K562 (cell line): Measurements from ENCODE around the gene ANKRD16. TPM values are rescaled to one million over a fixed set of nuclear protein-coding genes. Genes with fewer than 3 reads are reported as not detected.

Source experiments
- ATAC-seq: fragments of 200-7000 bp; cut with Tn5 transposase; 3 replicates; pipeline ENCODE4 v1.9.1; 2020; ENCODE audit warnings: moderate library complexity
- BruUV-seq: library from RNA; stranded (reverse); fragments of 400-500 nt; replicated peaks from 2 replicates; lab custom pipeline; 2021; lab: Mats Ljungman, UMichigan
- CTCF ChIA-PET: fragments of 300-600 bp; formaldehyde crosslinking; extraction: SDS; loops from one replicate; lab custom pipeline; 2021; ENCODE audit warnings: low intra/inter-chr PET ratio; lab: Yijun Ruan, JAX
- POLR2A ChIA-PET: fragments of 300-600, 350-650 bp; sonication (Branson Sonifier 250); formaldehyde crosslinking; extraction: SDS; loops from one replicate; lab custom pipeline; 2021; ENCODE audit warnings: antibody characterized with exemption, inconsistent platforms; lab: Yijun Ruan, JAX
- DNase-seq, 4 experiments: peaks; one replicate each; pipeline versions ENCODE4 v3.0.0 to v3.0.0-alpha.2; 2011 to 2018; ENCODE audit warnings: low spot score in 3 of 4, mixed read lengths in 3 of 4; ENCODE audit errors: extremely low read depth in 1 of 4
- FAIRE-seq: peaks from 2 replicates; lab custom pipeline; 2011; peaks lifted over from hg19 to GRCh38; lab: Jason Lieb, UNC
- H2AFZ ChIP-seq: 2 replicates; pipeline ENCODE4 v1.6.0; 2011; ENCODE audit warnings: low read depth, low read length, control low read depth, inconsistent platforms
- H3K27ac ChIP-seq: fragments of 200-600 bp; 3 replicates; pipeline ENCODE4 v1.8.0; 2011; ENCODE audit warnings: low read depth, mild to moderate bottlenecking, control low read depth, inconsistent platforms, low read length, moderate library complexity, mixed read lengths; ENCODE audit errors: extremely low read depth
- H3K27me3 ChIP-seq, 2 experiments: fragments of 300-600 bp in 1 of 2; 2 replicates in 1 of 2; 3 replicates in 1 of 2; pipeline versions ENCODE4 v1.6.0 to v1.8.0; 2011; ENCODE audit warnings: inconsistent platforms in 2 of 2, low read length in 2 of 2, mild to moderate bottlenecking in 1 of 2, mixed read lengths in 1 of 2, moderate library complexity in 1 of 2; ENCODE audit not compliant: control insufficient read depth in 2 of 2, insufficient read depth in 2 of 2
- H3K36me3 ChIP-seq: fragments of 300-600 bp; 3 replicates; pipeline ENCODE4 v1.8.0; 2011; ENCODE audit warnings: mild to moderate bottlenecking, low read length, inconsistent platforms; ENCODE audit not compliant: control insufficient read depth, insufficient read depth
- H3K4me1 ChIP-seq, 2 experiments: fragments of 200-600 bp in 1 of 2; replicated peaks in 1 of 2; 2 replicates in 1 of 2; 3 replicates in 1 of 2; pipeline versions ENCODE4 v1.5.1 to v1.8.0; 2011; ENCODE audit warnings: inconsistent platforms in 2 of 2, low read length in 2 of 2, mild to moderate bottlenecking in 1 of 2, mixed read lengths in 1 of 2, moderate library complexity in 1 of 2; ENCODE audit not compliant: control insufficient read depth in 2 of 2, insufficient read depth in 2 of 2
- H3K4me2 ChIP-seq: 2 replicates; pipeline ENCODE4 v1.6.1; 2011; ENCODE audit warnings: low read length, control low read depth, inconsistent platforms, mixed read lengths; ENCODE audit not compliant: insufficient read depth
- H3K4me3 ChIP-seq: fragments of 200-600 bp; sonication (generic), shearing (Covaris generic); 2 replicates; pipeline ENCODE4 v1.5.1; 2016; ENCODE audit warnings: control low read depth, inconsistent platforms
- H3K79me2 ChIP-seq: fragments of 200-600 bp; 3 replicates; pipeline ENCODE4 v1.8.0; 2011; ENCODE audit warnings: low read length, inconsistent platforms; ENCODE audit not compliant: control insufficient read depth, insufficient read depth
- H3K9ac ChIP-seq, 2 experiments: 2 replicates each; pipeline versions ENCODE4 v1.6.0 to v1.6.1; 2011; ENCODE audit warnings: low read depth in 2 of 2, low read length in 2 of 2, control low read depth in 1 of 2, inconsistent platforms in 1 of 2, mild to moderate bottlenecking in 1 of 2, mixed read lengths in 1 of 2; ENCODE audit not compliant: insufficient read depth in 1 of 2
- H3K9me1 ChIP-seq: one replicate; pipeline ENCODE4 v1.6.0; 2011; ENCODE audit warnings: inconsistent platforms, mild to moderate bottlenecking, low read length, moderate library complexity; ENCODE audit not compliant: control insufficient read depth, insufficient read depth
- H3K9me3 ChIP-seq: replicated peaks from 2 replicates; pipeline ENCODE4 v1.5.1; 2011; ENCODE audit warnings: low read depth, low read length, inconsistent platforms; ENCODE audit not compliant: control insufficient read depth, insufficient read depth
- H4K20me1 ChIP-seq: replicated peaks from 2 replicates; pipeline ENCODE4 v1.6.1; 2011; ENCODE audit warnings: low read length, inconsistent platforms, mixed read lengths; ENCODE audit not compliant: control insufficient read depth, insufficient read depth
- ATF6 ChIP-seq: sonication (generic); formaldehyde crosslinking; IDR thresholded peaks from 2 replicates; pipeline ENCODE4 v1.4.0; 2020; ENCODE audit warnings: mild to moderate bottlenecking, missing genetic modification reagents
- BCL6 ChIP-seq: fragments of 250-450 bp; sonication (Bioruptor Pico); IDR thresholded peaks from 2 replicates; pipeline ENCODE4 v1.4.0; 2020
- BDP1 ChIP-seq: IDR thresholded peaks from 3 replicates; pipeline ENCODE4 v1.6.1; 2011; ENCODE audit not compliant: insufficient read length, insufficient read depth
- CHCHD3 ChIP-seq: fragments of 250-450 bp; sonication (Bioruptor Pico); IDR thresholded peaks from 2 replicates; pipeline ENCODE4 v2.1.2; 2022; ENCODE audit warnings: mild to moderate bottlenecking
- KAT7 ChIP-seq: sonication (generic); formaldehyde crosslinking; IDR thresholded peaks from 2 replicates; pipeline ENCODE4 v1.8.0; 2022; ENCODE audit warnings: missing genetic modification reagents, mild to moderate bottlenecking, borderline replicate concordance
- LARP7 ChIP-seq: fragments of 450-650 bp; IDR thresholded peaks from 2 replicates; pipeline ENCODE4 v1.6.1; 2016
- MCM2 ChIP-seq: fragments of 450-650 bp; IDR thresholded peaks from 2 replicates; pipeline ENCODE4 v1.6.1; 2017; ENCODE audit warnings: low read depth, mild to moderate bottlenecking
- MED1 ChIP-seq: sonication (generic); formaldehyde crosslinking; IDR thresholded peaks from 2 replicates; pipeline ENCODE4 v1.8.1; 2023; ENCODE audit warnings: missing genetic modification reagents, borderline replicate concordance
- NFIC ChIP-seq: fragments of 450-650 bp; IDR thresholded peaks from 2 replicates; pipeline ENCODE4 v1.6.1; 2017; ENCODE audit warnings: mild to moderate bottlenecking, inconsistent platforms
- NFRKB ChIP-seq: fragments of 450-650 bp; IDR thresholded peaks from 2 replicates; pipeline ENCODE4 v1.6.1; 2016; ENCODE audit warnings: low read depth
- NR2C2 ChIP-seq, 2 experiments: fragments of 200-800 bp in 1 of 2; sonication (Bioruptor generic) in 1 of 2; sonication (generic) in 1 of 2; formaldehyde crosslinking in 1 of 2; IDR thresholded peaks; 2 replicates each; pipeline versions ENCODE4 v1.6.1 to v1.8.0; 2016 to 2022; ENCODE audit warnings: mild to moderate bottlenecking in 1 of 2, missing compliant biosample characterization in 1 of 2, missing genetic modification characterization in 1 of 2, missing genetic modification reagents in 1 of 2
- PBX2 ChIP-seq, 2 experiments: IDR thresholded peaks in 1 of 2; conservative IDR thresholded peaks in 1 of 2; 2 replicates each; pipeline ENCODE4 v1.6.1; 2016; ENCODE audit warnings: low read depth in 2 of 2, mild to moderate bottlenecking in 1 of 2, missing compliant biosample characterization in 1 of 2, missing genetic modification characterization in 1 of 2, moderate library complexity in 1 of 2
- PHF8 ChIP-seq: fragments of 200-600 bp; sonication (generic); IDR thresholded peaks from 2 replicates; pipeline ENCODE4 v1.6.1; 2012; ENCODE audit warnings: mixed run types, mild to moderate bottlenecking, inconsistent platforms, low read length, moderate library complexity, borderline replicate concordance
- POLR3G ChIP-seq: IDR thresholded peaks from 2 replicates; pipeline ENCODE4 v1.6.1; 2011; ENCODE audit not compliant: insufficient read length, insufficient replicate concordance; ENCODE audit errors: extremely low read depth
- RB1 ChIP-seq: fragments of 450-650 bp; IDR thresholded peaks from 2 replicates; pipeline ENCODE4 v1.6.1; 2017; ENCODE audit warnings: low read depth, mild to moderate bottlenecking
- ZFP1 ChIP-seq: fragments of 450-650 bp; formaldehyde crosslinking; IDR thresholded peaks from 2 replicates; pipeline ENCODE4 v1.4.0; 2020; ENCODE audit warnings: mild to moderate bottlenecking, mixed read lengths
- ZNF431 ChIP-seq: sonication (generic); formaldehyde crosslinking; IDR thresholded peaks from 2 replicates; pipeline ENCODE4 v1.8.0; 2022; ENCODE audit warnings: mild to moderate bottlenecking, missing genetic modification reagents
- WGBS: fragments of 100-300 bp; shearing (Covaris generic); methylation state at CpG from one replicate; pipeline ENCODE4 v1.1.6; 2016; ENCODE audit warnings: low coverage, mixed read lengths; ENCODE audit not compliant: insufficient coverage; ENCODE audit errors: missing lambda C conversion rate; 5-methylcytosine and 5-hydroxymethylcytosine counted together
- in situ Hi-C: fragments of 300-500 bp; cut with MboI; formaldehyde crosslinking; loops from 4 replicates; pipeline ENCODE4 v1.15.0; 2018; ENCODE audit warnings: inconsistent platforms, mixed read lengths
- intact Hi-C: fragments of 100-400 bp; cut with micrococcal nuclease; formaldehyde crosslinking; loops from 2 replicates; pipeline ENCODE4 v1.14.2; 2022
- polyA plus RNA-seq, 8 experiments: library from polyadenylated mRNA; depleted of rRNA in 4 of 8; stranded (reverse) in 5 of 8; unstranded in 3 of 8; fragments of >200 nt; fragmentation: Nextera tagmentation in 2 of 8; fragmentation: Illumina TruSeq in 1 of 8; extraction: Ambion mirVana in 2 of 8; extraction: Trizol in 1 of 8; gene quantifications; 2 replicates each; pipeline versions ENCODE4 v1.2.1 to v1.2.3, GENCODE V29; 2011 to 2014; ENCODE audit warnings: inconsistent platforms in 1 of 8, missing spikeins in 1 of 8
- total RNA-seq, 7 experiments: library from RNA; depleted of rRNA in 6 of 7; stranded (reverse); fragments of >200 nt in 6 of 7; fragmentation: Illumina TruSeq in 2 of 7; extraction: Trizol in 2 of 7; gene quantifications; 2 replicates each; pipeline versions ENCODE4 v1.2.1 to v1.2.3, GENCODE V29; 2011 to 2021; ENCODE audit warnings: low replicate concordance in 1 of 7
- TF ChIP-seq, protein P1 (sequence below): fragments of 450-650 bp; IDR thresholded peaks from 2 replicates; pipeline ENCODE4 v1.6.1; 2016

Gene ANKRD16
- total and polyA plus RNA-seq, 9 of the 15 experiments (the other 6 are each of a cell fraction or from before 2014, with no cell fraction given) = 1.5 to 16.0 (median 9.5) TPM

GRCh38 chr10:5813091-5813340 is 76.7 kb downstream of the ANKRD16 start:
- in situ Hi-C loops = no loop called here
- FAIRE-seq (no peak), DNase-seq (no peak), ATAC-seq (peak; percentile 60)
- H3K9ac ChIP-seq = peak overlapping the region; percentile 97 to 98
- H3K4me3 ChIP-seq = peak overlapping the region; percentile 98
- H3K9me3 ChIP-seq = no peaks in the 10 kb centered on the region
- peak overlapping the region; percentile 98 for H3K27ac ChIP-seq
- H3K27me3 ChIP-seq = no peaks in the 10 kb centered on the region
- peaks cover 28% of the 10 kb centered on the region for H4K20me1 ChIP-seq
- BruUV-seq = no TSS peak
- peak overlapping the region; percentile 82 for H2AFZ ChIP-seq
- peaks cover 69% of the 10 kb centered on the region for H3K79me2 ChIP-seq
- 0% methylated on average over 15 of the region's 29 CpGs for whole genome bisulfite sequencing
- ChIA-PET POLR2A (interaction anchor here (0.6 to 3.4 kb wide), 16 partner anchors 9 to 789 kb away, joined by 3 to 19 read pairs (median 5); partner anchors contain the start of genes ANKRD16 and FBH1), CTCF (interaction anchor here (0.6 to 1.0 kb wide), 2 partner anchors 240 to 276 kb away, joined by 3 to 5 read pairs; partner anchors contain the start of gene RBM17)
- H3K4me2 ChIP-seq = peak overlapping the region; percentile 84; the same call in 1 of the 2 replicates
- peaks cover 31% of the 10 kb centered on the region; the same call in 2 of the 3 replicates for H3K36me3 ChIP-seq
- H3K4me1 ChIP-seq = peaks cover 12 to 27% of the 10 kb centered on the region in 2 experiments
- H3K9me1 ChIP-seq = no peaks in the 10 kb centered on the region
- intact Hi-C loops = loop anchor here (5.0 kb wide), 3 partner anchors 34 to 79 kb away; partner anchors contain the start of gene FBH1
- no peak for TF ChIP-seq ZNF431 (CRISPR knock-in tag)
- TF ChIP-seq MCM2 = no peak
- TF ChIP-seq MED1 (CRISPR knock-in tag) = 0 out of 2 replicates have a peak, but pooled peaks have one; percentile 91
- TF ChIP-seq NFRKB = peak; percentile 62; the same call in 1 of the 2 replicates
- no peak for TF ChIP-seq NR2C2 (CRISPR knock-in tag; IDR thresholded peaks at IDR 0.05)
- TF ChIP-seq NR2C2 (tag; IDR thresholded peaks at IDR 0.05) = no peak
- no peak for TF ChIP-seq POLR3G
- no peak; the same call in 1 of the 2 replicates for TF ChIP-seq NFIC
- no peak for TF ChIP-seq PBX2 (CRISPR knock-in tag; IDR thresholded peaks at IDR 0.05; ENCODE audit: low read depth)
- no peak for TF ChIP-seq PBX2 (tag; conservative IDR thresholded peaks at IDR 0.05; ENCODE audit: low read depth)
- no peak for TF ChIP-seq ZFP1 (CRISPR knock-in tag)
- TF ChIP-seq RB1 = peak; percentile 9
- no peak for TF ChIP-seq BDP1
- peak; percentile 93 for TF ChIP-seq PHF8
- TF ChIP-seq BCL6 (CRISPR knock-in tag) = no peak
- peak; percentile 93; the same call in 1 of the 2 replicates for TF ChIP-seq ATF6 (CRISPR knock-in tag)
- TF ChIP-seq, protein P1, sequence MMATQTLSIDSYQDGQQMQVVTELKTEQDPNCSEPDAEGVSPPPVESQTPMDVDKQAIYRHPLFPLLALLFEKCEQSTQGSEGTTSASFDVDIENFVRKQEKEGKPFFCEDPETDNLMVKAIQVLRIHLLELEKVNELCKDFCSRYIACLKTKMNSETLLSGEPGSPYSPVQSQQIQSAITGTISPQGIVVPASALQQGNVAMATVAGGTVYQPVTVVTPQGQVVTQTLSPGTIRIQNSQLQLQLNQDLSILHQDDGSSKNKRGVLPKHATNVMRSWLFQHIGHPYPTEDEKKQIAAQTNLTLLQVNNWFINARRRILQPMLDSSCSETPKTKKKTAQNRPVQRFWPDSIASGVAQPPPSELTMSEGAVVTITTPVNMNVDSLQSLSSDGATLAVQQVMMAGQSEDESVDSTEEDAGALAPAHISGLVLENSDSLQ = no peak
- peak; percentile 47; the same call in 1 of the 2 replicates for TF ChIP-seq CHCHD3 (CRISPR knock-in tag)
- TF ChIP-seq KAT7 (CRISPR knock-in tag) = peak; percentile 79; the same call in 1 of the 2 replicates
- TF ChIP-seq LARP7 = no peak
